Panc1 (cell line): ENCODE measurements around the gene GRID2.

Experiments used
- CTCF ChIP-seq: fragments of 450-650 bp; IDR thresholded peaks from 2 replicates; pipeline ENCODE4 v1.5.1; 2017; ENCODE audit warnings: mild to moderate bottlenecking
- POLR2AphosphoS5 ChIP-seq: IDR thresholded peaks from 2 replicates; pipeline ENCODE4 v1.6.1; 2012; ENCODE audit warnings: mild to moderate bottlenecking, low read depth, low read length, moderate library complexity
- REST ChIP-seq, 2 experiments: IDR thresholded peaks; 2 replicates each; pipeline ENCODE4 v1.6.1; 2011 to 2012; ENCODE audit warnings: low read depth in 2 of 2, control low read depth in 1 of 2, low read length in 1 of 2, mild to moderate bottlenecking in 1 of 2, moderate library complexity in 1 of 2; ENCODE audit not compliant: insufficient read depth in 1 of 2
- SIN3A ChIP-seq: IDR thresholded peaks from 2 replicates; pipeline ENCODE4 v1.6.1; 2012; ENCODE audit warnings: low read depth, mild to moderate bottlenecking, low read length, moderate library complexity, borderline replicate concordance; ENCODE audit not compliant: insufficient read depth
- TCF7L2 ChIP-seq: IDR thresholded peaks from 2 replicates; pipeline ENCODE4 v1.6.1; 2011; ENCODE audit warnings: mild to moderate bottlenecking, low read depth, low read length, inconsistent platforms

DNA sequence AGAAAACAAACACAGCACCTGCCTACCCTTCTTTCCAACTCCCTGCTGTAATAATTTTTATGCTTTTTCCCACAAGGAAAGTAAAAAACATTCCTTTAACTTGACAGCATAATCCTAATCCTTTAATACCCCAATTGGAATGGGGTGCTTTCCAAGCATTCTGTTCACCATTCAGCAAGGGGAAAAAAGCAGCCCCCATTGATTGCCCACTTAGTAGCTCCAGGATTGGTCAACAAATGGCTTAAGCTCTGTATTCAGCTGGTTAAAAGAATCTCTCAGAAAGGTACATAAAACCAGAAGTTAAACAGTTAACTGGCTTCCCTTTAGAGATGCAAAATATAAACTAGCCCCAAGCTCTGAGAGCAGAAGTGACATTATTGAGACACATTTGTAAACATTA, 1330.0 kb downstream of the GRID2 start:
- no peak for TF ChIP-seq CTCF
- TF ChIP-seq POLR2AphosphoS5: no peak
- TF ChIP-seq TCF7L2: no peak
- TF ChIP-seq REST (IDR thresholded peaks at IDR 0.05; ENCODE audit: insufficient read depth in 1 of 2, low read depth in 2 of 2, low read length in 1 of 2): no peak
- TF ChIP-seq SIN3A: no peak
